GM12878 (cell line): ENCODE data around the gene SNAPC3. TPM values are rescaled to one million over a fixed set of nuclear protein-coding genes. Genes with fewer than 3 reads are reported as not detected.

Experiments
- CBX3 ChIP-seq: fragments of 200-600 bp; sonication (generic); IDR thresholded peaks from 2 replicates; pipeline ENCODE4 v1.6.1; 2016; ENCODE audit warnings: low read depth, borderline replicate concordance
- CUX1 ChIP-seq: IDR thresholded peaks from 2 replicates; pipeline ENCODE4 v1.6.1; 2012; ENCODE audit warnings: improper control_type of control experiment, low read depth, low read length; ENCODE audit not compliant: insufficient replicate concordance
- FOXM1 ChIP-seq: IDR thresholded peaks from 2 replicates; pipeline ENCODE4 v1.6.1; 2012; ENCODE audit warnings: low read depth, mild to moderate bottlenecking, inconsistent platforms, low read length, moderate library complexity
- GABPA ChIP-seq: IDR thresholded peaks from 2 replicates; pipeline ENCODE4 v1.6.1; 2014; ENCODE audit warnings: antibody characterized with exemption, low read depth, mild to moderate bottlenecking, inconsistent platforms
- HDAC2 ChIP-seq: fragments of 200-600 bp; sonication (generic); IDR thresholded peaks from 2 replicates; pipeline ENCODE4 v1.6.1; 2017
- IKZF1 ChIP-seq: fragments of 450-650 bp; conservative IDR thresholded peaks from 2 replicates; pipeline ENCODE4 v1.6.1; 2017; ENCODE audit warnings: antibody characterized with exemption, mild to moderate bottlenecking
- RBBP5 ChIP-seq: fragments of 200-600 bp; sonication (generic); conservative IDR thresholded peaks from 2 replicates; pipeline ENCODE4 v1.6.1; 2016
- REST ChIP-seq: IDR thresholded peaks from 2 replicates; pipeline ENCODE4 v1.6.1; 2012; ENCODE audit warnings: mild to moderate bottlenecking, low read depth, low read length
- SREBF2 ChIP-seq: IDR thresholded peaks from 2 replicates; pipeline ENCODE4 v1.6.1; 2012; ENCODE audit warnings: mild to moderate bottlenecking, low read length
- STAT1 ChIP-seq: fragments of 450-650 bp; conservative IDR thresholded peaks from 2 replicates; pipeline ENCODE4 v1.6.1; 2014; ENCODE audit warnings: antibody characterized with exemption, mild to moderate bottlenecking
- TBL1XR1 ChIP-seq: IDR thresholded peaks from 2 replicates; pipeline ENCODE4 v1.6.1; 2012; ENCODE audit warnings: low read depth, low read length, improper control_type of control experiment
- TCF3 ChIP-seq: IDR thresholded peaks from 2 replicates; pipeline ENCODE4 v1.6.1; 2012; ENCODE audit warnings: low read depth, mild to moderate bottlenecking, low read length, borderline replicate concordance; ENCODE audit not compliant: insufficient read depth
- WRNIP1 ChIP-seq: IDR thresholded peaks from 2 replicates; pipeline ENCODE4 v1.6.1; 2011; ENCODE audit warnings: low read depth, low read length, improper control_type of control experiment, borderline replicate concordance
- ZBTB33 ChIP-seq: fragments of 450-650 bp; IDR thresholded peaks from 2 replicates; pipeline ENCODE4 v1.6.1; 2017; ENCODE audit warnings: mild to moderate bottlenecking
- polyA plus RNA-seq, 11 experiments: library from polyadenylated mRNA; depleted of rRNA in 4 of 11; unstranded in 6 of 11; stranded (reverse) in 5 of 11; fragments of >200 nt; fragmentation: Nextera tagmentation in 4 of 11; fragmentation: Illumina TruSeq in 1 of 11; extraction: Ambion mirVana in 4 of 11; extraction: Trizol in 1 of 11; gene quantifications; 1 replicate in 1 of 11; 2 replicates in 10 of 11; pipeline versions ENCODE4 v1.2.1 to v1.2.3, GENCODE V29; 2011 to 2016; ENCODE audit warnings: inconsistent platforms in 2 of 11, missing spikeins in 2 of 11, low read depth in 1 of 11
- total RNA-seq, 4 experiments: library from RNA; depleted of rRNA in 3 of 4; stranded (reverse); fragments of >200 nt in 3 of 4; fragmentation: Illumina TruSeq in 1 of 4; extraction: Trizol in 1 of 4; gene quantifications; 2 replicates each; pipeline versions ENCODE4 v1.2.1 to v1.2.3, GENCODE V29; 2013 to 2021
- TF ChIP-seq, protein P1 (sequence below): IDR thresholded peaks from 2 replicates; pipeline ENCODE4 v1.6.1; 2011; ENCODE audit warnings: mild to moderate bottlenecking, low read depth, low read length, moderate library complexity; ENCODE audit not compliant: insufficient replicate concordance
- TF ChIP-seq, protein P2 (sequence below): IDR thresholded peaks from 2 replicates; pipeline ENCODE4 v1.6.1; 2011; ENCODE audit warnings: borderline replicate concordance, low read depth, mild to moderate bottlenecking, moderate library complexity, mixed read lengths, low read length; ENCODE audit not compliant: insufficient read depth; ENCODE audit errors: extremely low read length

The SNAPC3 gene
- total and polyA plus RNA-seq, 10 of the 15 experiments (the other 5 are each of a cell fraction or from before 2014, with no cell fraction given) = 5.7 to 47.4 (median 24.6) TPM

- TF ChIP-seq IKZF1 = peak; percentile 97
- TF ChIP-seq CUX1 = no peak
- TF ChIP-seq HDAC2 = no peak
- TF ChIP-seq, protein P1, sequence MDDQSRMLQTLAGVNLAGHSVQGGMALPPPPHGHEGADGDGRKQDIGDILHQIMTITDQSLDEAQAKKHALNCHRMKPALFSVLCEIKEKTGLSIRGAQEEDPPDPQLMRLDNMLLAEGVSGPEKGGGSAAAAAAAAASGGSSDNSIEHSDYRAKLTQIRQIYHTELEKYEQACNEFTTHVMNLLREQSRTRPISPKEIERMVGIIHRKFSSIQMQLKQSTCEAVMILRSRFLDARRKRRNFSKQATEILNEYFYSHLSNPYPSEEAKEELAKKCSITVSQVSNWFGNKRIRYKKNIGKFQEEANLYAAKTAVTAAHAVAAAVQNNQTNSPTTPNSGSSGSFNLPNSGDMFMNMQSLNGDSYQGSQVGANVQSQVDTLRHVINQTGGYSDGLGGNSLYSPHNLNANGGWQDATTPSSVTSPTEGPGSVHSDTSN = no peak
- TF ChIP-seq CBX3 = no peak
- TF ChIP-seq RBBP5 = no peak
- no peak for TF ChIP-seq GABPA
- TF ChIP-seq FOXM1 = 0 out of 2 replicates have a peak, but pooled peaks have one; percentile 6
- peak; percentile 81 for TF ChIP-seq ZBTB33
- 0 out of 2 replicates have a peak, but pooled peaks have one; percentile 32 for TF ChIP-seq TCF3
- TF ChIP-seq SREBF2 = no peak
- no peak for TF ChIP-seq REST
- TF ChIP-seq, protein P2, sequence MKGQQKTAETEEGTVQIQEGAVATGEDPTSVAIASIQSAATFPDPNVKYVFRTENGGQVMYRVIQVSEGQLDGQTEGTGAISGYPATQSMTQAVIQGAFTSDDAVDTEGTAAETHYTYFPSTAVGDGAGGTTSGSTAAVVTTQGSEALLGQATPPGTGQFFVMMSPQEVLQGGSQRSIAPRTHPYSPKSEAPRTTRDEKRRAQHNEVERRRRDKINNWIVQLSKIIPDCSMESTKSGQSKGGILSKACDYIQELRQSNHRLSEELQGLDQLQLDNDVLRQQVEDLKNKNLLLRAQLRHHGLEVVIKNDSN = no peak
- TF ChIP-seq STAT1 = peak; percentile 76; the same call in 1 of the 2 replicates
- TF ChIP-seq TBL1XR1 = 0 out of 2 replicates have a peak, but pooled peaks have one; percentile 43
- TF ChIP-seq WRNIP1 = no peak
Measured at GRCh38 chr9:15422372-15423230, at the start of gene SNAPC3 (continued).
